Loucy (cell line): ENCODE data around the gene MTCH1.

Experiments used
- CTCF ChIP-seq: fragments of 200-600 bp; sonication (generic); conservative IDR thresholded peaks from 2 replicates; pipeline ENCODE4 v1.5.1; 2014; ENCODE audit warnings: mild to moderate bottlenecking, antibody characterized with exemption, low read length
- EZH2phosphoT487 ChIP-seq: fragments of 200-600 bp; IDR thresholded peaks from 2 replicates; pipeline ENCODE4 v1.6.1; 2018; ENCODE audit warnings: antibody characterized with exemption, mild to moderate bottlenecking, moderate library complexity, borderline replicate concordance

- TF ChIP-seq CTCF (no peak), EZH2phosphoT487 (no peak)
These were observed 41.2 kb upstream of the MTCH1 start for GRCh38 chr6:37027036-37027720.
